OCI-LY3 (cell line): ENCODE data around the gene MAMLD1.

Experiments used
- H2AFZ ChIP-seq: fragments of 200-600, 300-600 bp; shearing (Covaris generic); 2 replicates; pipeline ENCODE4 v1.6.0; 2014; ENCODE audit warnings: antibody characterized with exemption, low read depth, low read length
- H3K27ac ChIP-seq: fragments of 200-600, 300-600 bp; sonication (generic); 2 replicates; pipeline ENCODE4 v1.5.1; 2014; ENCODE audit warnings: mild to moderate bottlenecking, low read length, moderate library complexity, mixed read lengths
- H3K27me3 ChIP-seq: fragments of 200-600, 300-600 bp; sonication (generic); 2 replicates; pipeline ENCODE4 v1.6.1; 2014; ENCODE audit warnings: low read depth, low read length, mixed read lengths
- H3K36me3 ChIP-seq: fragments of 200-600, 300-600 bp; sonication (generic); replicated peaks from 2 replicates; pipeline ENCODE3; 2014; ENCODE audit warnings: low read depth, low read length, mixed read lengths
- H3K4me1 ChIP-seq: fragments of 300-600, 200-600 bp; sonication (generic); 2 replicates; pipeline ENCODE4 v1.6.1; 2014; ENCODE audit warnings: low read length, mixed read lengths
- H3K4me2 ChIP-seq: fragments of 200-600, 300-600 bp; sonication (generic); 2 replicates; pipeline ENCODE4 v1.6.1; 2014; ENCODE audit warnings: low read length, mixed read lengths
- H3K4me3 ChIP-seq: fragments of 300-600, 200-600 bp; sonication (generic); 2 replicates; pipeline ENCODE4 v1.5.1; 2014; ENCODE audit warnings: antibody characterized with exemption, mild to moderate bottlenecking, low read length, moderate library complexity
- H3K79me2 ChIP-seq: fragments of 300-600, 200-600 bp; shearing (Covaris generic); 2 replicates; pipeline ENCODE4 v1.6.1; 2014; ENCODE audit warnings: mild to moderate bottlenecking, low read length, mixed read lengths
- H3K9ac ChIP-seq: fragments of 300-600, 200-600 bp; shearing (Covaris generic); 2 replicates; pipeline ENCODE4 v1.6.0; 2014; ENCODE audit warnings: mild to moderate bottlenecking, low read length, moderate library complexity
- H3K9me3 ChIP-seq: fragments of 200-600, 300-600 bp; shearing (Covaris generic); 2 replicates; pipeline ENCODE4 v1.6.1; 2014; ENCODE audit warnings: low read length, mixed read lengths; ENCODE audit not compliant: insufficient read depth
- H4K20me1 ChIP-seq: fragments of 200-600, 300-600 bp; sonication (generic); 2 replicates; pipeline ENCODE4 v1.6.1; 2016; ENCODE audit warnings: low read length, mixed read lengths; ENCODE audit not compliant: insufficient read depth
- CTCF ChIP-seq: fragments of 200-600, 300-600 bp; sonication (generic); IDR thresholded peaks from 2 replicates; pipeline ENCODE4 v1.5.1; 2014; ENCODE audit warnings: antibody characterized with exemption, low read length, low read depth
- EZH2phosphoT487 ChIP-seq: fragments of 200-600 bp; shearing (Covaris generic); IDR thresholded peaks from 2 replicates; pipeline ENCODE4 v1.6.1; 2018; ENCODE audit warnings: antibody characterized with exemption, mixed run types, low read depth

Gene MAMLD1

GRCh38 chrX:150372756-150373155 lies 9.6 kb downstream of the MAMLD1 start:
- no peaks in the 10 kb centered on the region for H3K36me3 ChIP-seq
- H3K79me2 ChIP-seq: no peaks in the 10 kb centered on the region
- no peak overlapping the region for H3K4me2 ChIP-seq
- no peaks in the 10 kb centered on the region for H4K20me1 ChIP-seq
- H3K9me3 ChIP-seq: no peaks in the 10 kb centered on the region
- H3K9ac ChIP-seq: no peak overlapping the region
- no peak overlapping the region for H3K4me3 ChIP-seq
- H3K27me3 ChIP-seq: no peaks in the 10 kb centered on the region
- TF ChIP-seq CTCF: no peak
- no peak for TF ChIP-seq EZH2phosphoT487
- H2AFZ ChIP-seq: no peak overlapping the region
- no peak overlapping the region for H3K27ac ChIP-seq
- no peaks in the 10 kb centered on the region for H3K4me1 ChIP-seq

GRCh38 chrX:150375243-150375770 lies 12.2 kb downstream of the MAMLD1 start:
- H3K4me2 ChIP-seq: no peak overlapping the region
- H3K4me3 ChIP-seq: no peak overlapping the region
- no peak overlapping the region for H3K27ac ChIP-seq
- no peak overlapping the region for H3K9ac ChIP-seq
- H4K20me1 ChIP-seq: no peaks in the 10 kb centered on the region
- H3K79me2 ChIP-seq: no peaks in the 10 kb centered on the region
- H3K27me3 ChIP-seq: no peaks in the 10 kb centered on the region
- no peaks in the 10 kb centered on the region for H3K4me1 ChIP-seq
- H3K36me3 ChIP-seq: no peaks in the 10 kb centered on the region
- no peak for TF ChIP-seq EZH2phosphoT487
- no peak for TF ChIP-seq CTCF
- H2AFZ ChIP-seq: no peak overlapping the region
- H3K9me3 ChIP-seq: no peaks in the 10 kb centered on the region

GRCh38 chrX:150377005-150377404 lies 13.9 kb downstream of the MAMLD1 start:
- TF ChIP-seq CTCF (no peak), EZH2phosphoT487 (no peak)

GRCh38 chrX:150405006-150405405 lies 41.9 kb downstream of the MAMLD1 start:
- Histone ChIP-seq H3K9ac (no peak overlapping the region), H4K20me1 (no peaks in the 10 kb centered on the region), H3K4me3 (no peak overlapping the region), H3K36me3 (no peaks in the 10 kb centered on the region), H3K9me3 (no peaks in the 10 kb centered on the region), H3K27ac (no peak overlapping the region), H2AFZ (no peak overlapping the region), H3K27me3 (no peaks in the 10 kb centered on the region), H3K4me1 (0 out of 2 replicates have a peak, but pooled peaks cover 3% of the 10 kb centered on the region), H3K4me2 (no peak overlapping the region), H3K79me2 (no peaks in the 10 kb centered on the region)
- TF ChIP-seq EZH2phosphoT487 (no peak), CTCF (no peak)

More at GRCh38 chrX:150377005-150377404, 13.9 kb downstream of the MAMLD1 start:
- Histone ChIP-seq H3K27me3 (no peaks in the 10 kb centered on the region), H3K4me3 (no peak overlapping the region), H3K9me3 (no peaks in the 10 kb centered on the region), H3K4me2 (no peak overlapping the region), H3K4me1 (no peaks in the 10 kb centered on the region), H3K36me3 (no peaks in the 10 kb centered on the region), H3K27ac (no peak overlapping the region), H4K20me1 (no peaks in the 10 kb centered on the region), H3K9ac (no peak overlapping the region), H3K79me2 (no peaks in the 10 kb centered on the region), H2AFZ (no peak overlapping the region)
